ENCODE measurements around the gene SYNGR3.
A peak's percentile ranks its signal among the peaks of the same experiment; 100 is the strongest.

SYNGR3 gene

DNA sequence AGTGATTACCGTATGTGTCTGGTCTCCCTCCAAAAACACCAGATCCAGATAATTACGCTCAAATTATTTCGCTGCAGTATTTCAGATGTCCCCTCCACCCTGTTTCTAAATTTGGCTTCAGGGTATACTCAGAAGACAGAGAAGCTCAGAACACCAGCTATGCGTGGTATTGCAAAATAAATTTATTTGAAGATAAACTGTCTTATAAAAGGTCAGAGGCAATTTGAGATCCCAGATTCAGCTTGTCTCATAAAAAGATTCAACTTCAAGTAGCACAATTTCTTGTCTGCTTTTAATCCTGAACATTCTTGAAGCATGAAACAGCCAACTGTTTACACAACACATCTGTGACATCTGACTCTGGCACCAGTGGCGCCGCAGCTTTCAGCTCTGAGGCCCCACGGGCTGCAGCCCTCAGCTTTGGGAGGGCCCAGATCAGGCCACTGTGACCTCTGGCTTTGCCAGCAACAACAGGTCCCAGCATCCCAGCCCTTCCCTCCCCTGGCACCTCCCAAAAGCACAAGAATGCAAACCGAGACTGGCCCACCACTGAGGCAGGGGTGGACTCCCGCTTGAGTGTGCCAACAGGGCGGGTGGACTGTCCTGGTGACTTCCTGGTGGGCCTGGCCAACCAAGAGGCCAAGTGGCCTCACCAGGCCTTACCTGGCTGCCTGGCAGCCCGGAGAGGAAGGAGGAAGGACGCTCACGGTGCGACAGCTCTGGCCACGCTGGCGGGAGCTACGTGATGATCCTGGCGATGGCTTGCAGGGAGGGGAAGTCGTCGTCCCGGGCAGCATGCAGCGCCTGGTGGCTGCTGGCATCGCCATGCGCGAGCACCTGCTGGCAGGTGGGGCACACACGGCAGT lies 8.0 kb downstream of the SYNGR3 start:
- no peak for DNase-seq

DNA sequence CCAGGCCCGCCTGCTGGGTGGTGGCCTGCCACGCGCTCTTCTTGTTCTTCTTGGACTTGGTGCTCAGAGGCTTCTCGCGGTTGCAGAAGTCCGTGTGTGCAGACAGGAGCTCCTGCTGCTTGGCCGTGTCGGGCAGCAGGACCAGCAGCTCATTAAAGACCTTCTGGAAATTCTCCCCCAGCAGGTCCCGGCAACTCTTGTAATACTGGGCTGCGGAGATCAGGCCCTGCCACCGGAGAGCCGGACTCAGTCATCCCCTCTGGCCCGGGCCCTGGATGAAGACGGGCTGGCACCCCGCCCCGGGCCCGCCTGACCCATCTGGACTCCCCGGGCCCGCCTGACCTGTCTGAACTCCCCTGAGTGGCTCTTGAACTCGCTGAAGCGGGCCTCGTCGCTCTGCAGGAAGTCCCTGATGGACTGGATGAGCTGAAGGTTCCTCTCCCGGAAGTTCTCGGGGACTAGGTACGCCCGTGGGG lies 8.6 kb downstream of the SYNGR3 start:
- DNase-seq: no peak

DNA sequence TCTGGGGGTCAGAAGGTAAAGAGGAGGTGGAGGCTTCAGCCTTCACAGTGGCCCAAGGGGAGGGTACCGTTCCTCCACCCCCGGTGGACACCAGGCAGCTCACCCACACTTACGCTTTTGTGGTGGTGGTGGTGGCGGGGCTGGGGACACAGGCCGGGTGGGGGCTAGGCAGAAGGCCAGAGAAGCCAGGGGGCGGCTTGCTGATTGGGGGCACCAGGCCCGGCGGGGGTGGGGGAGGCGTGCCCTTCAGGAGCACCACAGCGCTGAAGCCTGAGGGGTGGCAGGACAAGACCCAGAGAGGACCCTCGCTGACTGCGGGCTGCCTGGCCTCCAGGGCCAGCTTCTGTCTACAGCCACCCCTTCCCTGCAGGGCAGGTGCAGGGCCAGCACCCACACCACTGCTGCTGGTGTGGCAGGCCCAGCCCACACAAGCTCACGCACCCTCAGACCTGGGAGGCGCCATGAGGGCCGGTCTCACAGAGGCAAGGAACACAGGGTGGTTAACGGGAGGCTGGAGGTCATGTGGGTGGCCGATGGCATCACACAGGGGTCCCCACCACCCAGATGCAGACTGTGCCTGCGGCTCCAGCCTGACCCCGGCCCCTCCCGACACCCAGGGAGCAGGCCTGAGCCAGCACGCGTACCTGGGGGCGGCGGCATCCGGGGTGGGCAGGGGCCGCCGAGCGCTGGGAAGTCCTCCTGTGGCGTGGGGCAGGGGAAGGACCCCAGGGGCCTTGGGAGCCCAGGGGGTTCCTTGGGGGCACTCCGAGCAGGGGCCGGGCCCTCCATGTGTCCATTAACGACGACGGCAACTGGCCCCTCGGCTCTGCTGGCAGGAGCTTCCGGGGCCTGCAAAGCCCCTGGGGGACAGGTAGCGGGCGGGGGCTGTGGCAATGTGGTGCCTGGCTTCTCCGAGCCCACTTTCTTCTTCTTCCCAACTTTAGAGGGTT lies 9.4 kb downstream of the SYNGR3 start:
- DNase-seq: no peak

DNA sequence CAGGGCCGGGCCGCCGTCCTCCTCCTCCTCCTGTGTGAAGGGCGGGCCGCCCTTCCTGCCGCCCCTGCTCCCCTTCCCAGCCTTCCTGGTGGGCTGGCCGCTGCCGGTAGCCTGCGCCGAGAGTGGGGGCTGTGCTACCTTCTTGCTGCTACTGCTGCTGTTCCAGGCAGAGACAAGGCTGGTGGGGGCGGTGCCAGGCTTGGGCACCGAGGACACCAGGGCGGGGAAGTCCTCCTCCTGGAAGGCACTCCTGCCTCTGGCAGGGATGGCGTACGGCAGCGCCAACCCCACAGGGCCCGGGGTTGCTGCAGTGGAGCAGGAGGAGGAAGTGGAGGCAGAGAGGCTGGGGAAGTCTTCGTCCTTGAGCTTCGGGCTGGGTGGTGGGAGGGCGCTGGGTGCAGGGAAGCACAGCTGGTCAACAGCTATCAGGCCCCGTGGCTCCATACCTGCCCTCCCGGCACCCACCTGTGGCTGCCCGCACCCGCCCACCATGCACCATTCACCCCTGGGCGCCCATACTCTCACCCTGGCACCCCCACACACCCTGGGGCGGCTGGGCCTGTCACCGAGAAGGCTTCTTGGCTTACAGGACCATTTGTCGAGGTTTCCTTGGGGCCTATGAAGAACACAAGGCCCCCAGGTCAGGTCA lies 10.2 kb downstream of the SYNGR3 start:
- DNase-seq: no peak

DNA sequence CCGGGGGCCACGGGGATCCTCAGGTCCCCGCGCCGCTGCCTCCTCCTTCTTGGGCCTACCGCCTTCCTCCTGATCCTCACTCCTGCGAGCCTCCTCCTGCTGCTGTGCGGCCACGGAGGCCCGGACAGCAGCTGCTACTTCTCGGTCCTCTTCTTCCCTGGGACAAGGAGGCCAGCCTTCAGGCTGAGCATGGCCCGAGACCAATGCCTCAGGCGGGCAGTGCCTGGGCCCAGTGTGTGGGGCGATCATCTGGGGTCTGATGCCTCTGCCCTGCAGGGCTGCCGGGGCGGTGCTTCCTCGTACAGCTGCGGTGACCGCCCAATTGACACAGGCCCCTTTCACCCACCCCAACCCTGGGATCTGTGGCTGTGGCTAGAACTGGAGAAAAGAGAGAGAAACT lies 11.3 kb downstream of the SYNGR3 start:
- DNase-seq: no peak

DNA sequence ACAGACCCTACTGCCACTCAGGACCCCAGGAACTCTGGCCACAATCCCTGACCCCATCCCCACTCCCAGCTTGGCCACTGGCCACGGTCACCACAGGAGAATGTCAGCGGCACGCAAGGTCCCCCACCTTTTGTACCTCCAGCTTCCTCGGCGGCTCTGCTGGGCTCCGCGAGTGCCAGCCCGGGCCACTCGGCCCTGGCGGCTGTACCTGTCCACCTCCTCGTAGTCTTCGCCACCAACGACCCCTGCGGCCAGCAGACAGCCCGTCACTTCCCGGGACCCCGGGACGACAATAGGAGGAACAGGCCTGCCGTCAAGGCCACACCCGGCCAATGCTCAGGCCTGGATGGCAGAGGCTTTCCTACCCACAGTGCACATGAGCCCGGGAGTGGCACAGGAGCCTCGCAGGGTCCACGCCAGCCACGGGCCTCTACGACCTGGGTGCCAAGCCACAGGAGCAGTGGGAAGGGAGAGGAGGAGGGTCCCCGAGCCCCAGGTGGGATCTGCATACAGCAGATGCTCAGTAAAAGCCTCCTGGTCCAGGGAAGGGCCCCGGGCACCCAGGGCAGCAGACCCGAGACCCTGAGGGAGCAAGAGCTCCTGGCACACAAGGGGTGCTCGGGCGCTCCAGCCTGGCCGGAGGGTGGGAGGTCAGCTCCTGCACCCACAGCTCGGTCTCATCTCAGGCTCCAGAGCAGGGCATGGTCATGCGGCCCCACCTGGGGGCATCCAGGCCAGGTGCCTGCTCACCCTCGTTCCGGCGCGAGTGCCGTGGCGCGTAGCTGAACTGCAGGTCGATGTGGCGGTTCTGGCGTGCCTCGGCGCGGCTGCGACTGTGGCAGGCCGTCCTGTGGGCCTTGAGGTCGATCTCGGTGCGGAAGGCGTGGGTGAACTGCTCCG lies 11.9 kb downstream of the SYNGR3 start:
- DNase-seq: no peak

DNA sequence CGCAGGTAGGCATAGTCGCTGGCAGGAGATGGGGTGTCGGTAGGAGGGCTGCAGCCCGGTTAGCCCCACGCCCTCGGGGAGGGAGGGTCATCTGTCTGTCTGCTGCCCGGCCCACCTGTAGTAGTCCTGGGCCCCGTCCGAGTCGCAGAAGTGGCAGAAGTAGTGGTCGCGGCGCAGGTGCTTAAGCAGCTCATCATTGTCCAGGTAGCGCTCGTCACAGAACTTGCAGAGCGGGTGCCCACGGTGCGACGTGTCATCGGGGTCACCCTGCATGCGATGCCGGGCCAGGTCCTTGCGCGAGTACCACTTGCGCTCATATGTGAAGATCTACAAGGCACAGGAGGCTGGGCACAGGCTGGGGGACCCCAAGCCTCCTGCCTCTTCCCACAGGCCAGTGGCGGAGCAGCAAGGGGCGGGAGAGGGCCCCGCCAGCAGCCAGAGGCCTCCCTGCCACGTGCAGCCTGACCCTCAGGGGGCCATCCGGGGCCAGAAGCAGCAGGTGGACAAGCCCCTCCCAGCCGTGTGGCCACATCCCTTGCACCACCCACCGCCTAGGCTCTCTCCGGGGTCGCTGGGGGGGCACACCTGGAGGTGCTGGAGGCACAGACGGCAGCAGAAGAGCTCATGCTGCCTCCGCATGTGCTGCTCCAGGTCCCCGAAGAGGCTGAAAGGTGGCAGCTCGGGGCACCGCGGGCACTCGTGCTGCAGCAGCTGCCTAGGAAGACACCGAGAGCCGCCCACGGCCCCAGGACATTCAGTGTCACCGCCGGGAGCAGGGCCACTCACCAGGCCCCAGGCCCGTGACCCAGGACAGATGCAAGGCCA lies 12.8 kb downstream of the SYNGR3 start:
- no peak for DNase-seq

DNA sequence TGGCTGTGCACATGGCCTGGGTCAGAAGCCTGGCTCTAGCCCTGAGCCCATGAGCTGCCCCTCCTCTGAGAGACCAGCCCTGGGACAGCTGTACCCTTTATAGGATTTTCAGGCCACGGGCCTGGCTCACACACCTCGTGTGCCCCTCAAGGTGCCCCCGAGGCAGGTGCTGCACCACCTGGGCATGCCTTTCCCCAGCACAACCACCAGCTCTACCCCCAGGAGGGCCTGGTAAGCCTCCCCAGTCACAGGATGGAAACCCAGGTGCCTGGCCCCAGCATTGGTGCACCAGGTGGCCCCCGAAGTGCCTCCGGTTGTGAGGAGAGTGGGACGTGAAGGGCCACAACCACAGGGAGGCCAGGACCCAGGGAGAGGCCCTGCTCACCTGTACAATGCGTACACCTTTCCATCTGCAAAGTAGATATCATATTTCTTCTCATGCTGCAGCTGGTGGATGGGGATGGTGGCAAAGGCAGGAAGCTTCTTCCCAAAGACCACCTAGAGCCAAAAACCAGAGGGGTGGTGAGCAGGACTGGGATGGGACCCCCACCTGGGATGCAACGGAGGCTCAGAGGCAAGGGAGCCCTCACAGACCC lies 13.6 kb downstream of the SYNGR3 start:
- DNase-seq: no peak

DNA sequence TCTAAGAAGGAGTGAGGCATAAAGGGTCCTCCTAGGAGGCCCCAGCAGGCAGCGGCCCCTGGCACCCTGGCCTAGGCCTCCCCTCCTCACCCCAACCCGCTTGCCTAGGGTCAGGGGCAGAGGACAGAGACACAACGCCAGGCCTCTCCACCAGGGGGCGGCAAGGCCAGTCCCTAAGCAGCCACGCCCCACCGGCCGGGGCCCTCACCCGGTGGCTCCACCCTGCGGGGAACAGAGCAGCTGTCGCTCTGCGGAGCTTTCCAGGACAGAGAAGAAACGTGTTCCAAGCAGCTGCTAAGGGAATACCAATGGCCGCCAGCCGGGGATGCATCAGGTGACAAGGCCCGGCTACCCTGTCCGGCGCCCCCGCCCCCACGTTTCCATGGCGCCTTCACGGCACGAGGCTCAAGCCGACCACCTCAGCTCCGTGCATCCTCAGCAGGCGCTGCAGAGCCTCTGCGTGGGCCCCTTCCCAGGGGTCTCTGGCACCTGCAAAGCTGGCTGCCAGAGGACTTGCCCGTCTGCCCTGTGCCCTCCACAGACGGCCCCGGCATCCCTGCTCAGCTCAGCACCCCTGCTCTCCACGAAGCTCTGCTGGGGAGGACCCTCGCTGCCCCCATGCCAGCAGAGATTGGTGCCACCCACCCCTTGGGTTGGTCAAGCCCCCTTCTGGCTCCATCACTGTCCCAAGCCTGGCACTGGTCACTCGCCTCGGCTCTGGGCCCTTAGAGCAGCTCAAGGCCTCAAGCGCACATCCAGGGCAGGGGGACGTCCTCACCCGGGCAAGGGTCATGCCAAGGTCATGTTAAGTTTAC lies 14.3 kb downstream of the SYNGR3 start:
- peak; percentile 91 for DNase-seq

DNA sequence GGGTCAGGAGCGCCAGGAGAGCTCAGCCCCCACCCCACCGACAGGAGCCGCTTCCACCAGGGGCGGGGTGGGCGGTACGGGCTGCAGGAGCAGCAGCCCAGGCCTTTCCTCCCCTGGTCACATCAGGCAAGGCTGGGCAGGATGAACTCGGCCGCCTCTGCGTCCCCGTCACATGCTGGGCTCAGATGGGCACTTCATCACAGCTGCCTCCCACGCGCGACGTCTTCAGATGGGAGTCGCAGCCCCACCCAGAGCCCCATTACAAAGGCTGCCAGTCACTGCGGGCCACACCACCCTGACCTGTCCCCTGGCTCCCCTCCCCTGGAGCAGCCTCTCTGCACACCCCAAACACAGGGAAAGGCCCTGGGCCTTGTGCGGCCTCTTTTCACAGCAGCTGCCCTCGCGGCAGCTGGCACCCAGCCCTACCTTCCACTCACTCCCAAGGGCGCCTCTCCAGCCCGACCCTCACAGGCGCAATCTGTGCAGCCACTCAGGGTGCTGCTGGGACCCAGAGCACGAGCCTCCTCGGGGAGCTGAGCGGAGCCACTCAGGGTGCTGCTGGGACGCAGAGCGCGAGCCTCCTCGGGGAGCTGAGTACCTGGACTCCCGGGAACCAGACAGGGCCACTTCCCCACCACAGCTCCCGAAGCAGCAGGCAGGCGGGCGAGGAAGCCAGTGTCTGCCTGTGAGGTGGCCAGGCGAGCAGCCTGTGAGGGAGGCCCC lies 15.2 kb downstream of the SYNGR3 start:
- DNase-seq: peak; percentile 43

DNA sequence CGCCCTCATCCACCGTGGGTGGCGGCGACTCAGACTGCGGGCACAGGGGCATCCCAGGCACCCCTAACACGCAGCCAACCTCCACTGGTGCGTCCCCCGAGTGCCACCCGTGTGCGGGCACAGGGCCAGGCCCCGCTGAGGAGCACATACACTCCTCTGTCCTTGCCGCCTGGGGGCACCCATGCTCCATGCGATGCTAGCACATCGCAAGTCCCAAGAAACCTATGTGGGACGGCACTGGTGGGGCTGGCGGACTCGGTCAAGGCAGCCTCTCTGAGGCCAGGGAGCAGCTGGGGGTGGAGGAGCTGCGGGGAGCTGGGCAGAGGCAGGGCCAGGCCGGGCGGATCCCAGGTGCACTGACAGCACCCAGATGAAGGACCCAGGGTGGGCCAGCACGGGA lies 15.9 kb downstream of the SYNGR3 start:
- DNase-seq: no peak

DNA sequence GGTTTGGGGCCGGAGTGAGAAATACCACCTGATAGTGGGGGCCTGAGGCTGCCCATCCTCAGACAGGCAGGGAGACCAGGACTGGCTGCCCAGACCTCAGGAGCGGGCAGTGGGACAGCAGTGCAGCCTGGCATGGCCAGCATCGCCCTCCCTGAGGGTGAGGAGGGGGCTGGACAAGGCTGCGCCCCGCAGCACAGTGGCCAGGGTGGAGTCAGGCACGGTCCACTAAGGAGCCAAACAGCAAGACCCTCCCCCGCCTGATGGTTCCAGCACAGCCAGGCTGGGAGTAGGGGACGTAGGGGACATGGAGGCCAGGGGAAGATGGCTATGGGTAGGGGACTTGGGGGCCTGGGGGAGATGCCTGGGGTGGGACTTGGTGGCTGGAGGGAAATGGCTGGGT lies 16.5 kb downstream of the SYNGR3 start:
- DNase-seq: no peak

DNA sequence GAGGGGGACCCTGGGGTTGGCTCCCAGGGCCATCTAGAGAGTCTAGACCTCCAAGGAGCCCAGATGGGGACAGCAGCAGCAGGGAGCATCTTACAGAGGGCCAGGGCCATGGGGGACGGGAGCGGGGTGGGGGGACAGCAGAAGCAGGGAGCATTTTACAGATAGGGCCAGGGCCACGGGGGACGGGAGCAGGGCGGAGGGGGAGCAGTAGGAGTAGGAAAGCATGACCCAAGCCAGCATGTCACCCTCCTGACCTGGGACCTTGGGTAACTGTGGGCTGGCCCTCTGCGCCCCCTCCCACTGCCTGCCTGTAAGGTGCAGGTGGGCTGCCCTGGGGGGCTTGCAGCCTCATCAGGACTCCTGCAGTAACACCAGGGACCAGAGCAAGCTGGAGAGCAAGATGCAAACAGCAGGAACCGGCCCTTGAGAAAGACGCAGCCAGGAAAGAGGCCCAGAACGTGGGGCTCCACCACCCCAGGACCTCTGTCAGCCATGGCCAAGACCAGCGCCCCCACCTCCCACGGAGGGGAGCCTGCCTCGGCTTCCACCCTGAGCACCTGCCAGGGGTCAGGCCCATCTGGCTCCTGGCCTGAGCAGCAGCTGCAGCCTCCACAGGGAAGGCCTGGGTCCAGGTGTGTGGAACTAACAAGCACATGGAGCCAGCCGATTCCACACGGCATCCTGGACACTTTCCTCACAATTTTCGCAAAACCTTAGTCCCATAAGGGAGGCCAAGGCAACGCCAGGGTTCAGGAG lies 17.5 kb downstream of the SYNGR3 start:
- no peak for DNase-seq

DNA sequence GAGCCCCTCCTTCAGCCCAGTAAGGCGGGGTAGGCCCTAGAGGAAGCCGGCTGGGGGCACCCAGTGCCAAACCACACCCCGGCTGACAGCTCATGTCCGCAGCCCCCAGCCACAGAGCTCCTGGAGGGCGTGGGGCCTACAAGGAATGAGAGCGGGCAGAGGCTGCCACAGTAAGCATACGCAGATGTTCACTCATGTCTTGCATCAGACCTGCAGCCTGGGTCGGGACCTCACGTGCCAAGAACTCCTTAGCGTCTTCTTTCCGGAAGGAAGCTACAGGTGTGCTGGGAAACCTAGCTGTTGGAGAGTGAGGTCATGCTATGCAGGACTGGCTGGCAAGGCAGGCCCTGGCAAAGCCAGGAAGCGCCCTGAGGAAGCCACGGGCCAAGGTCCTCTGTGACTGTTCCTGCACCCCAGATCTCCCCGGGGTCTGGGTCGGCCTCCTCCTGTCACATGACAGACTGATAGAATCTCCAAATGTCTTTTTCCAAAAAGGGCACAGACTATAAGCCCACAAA lies 18.3 kb downstream of the SYNGR3 start:
- DNase-seq: no peak

DNA sequence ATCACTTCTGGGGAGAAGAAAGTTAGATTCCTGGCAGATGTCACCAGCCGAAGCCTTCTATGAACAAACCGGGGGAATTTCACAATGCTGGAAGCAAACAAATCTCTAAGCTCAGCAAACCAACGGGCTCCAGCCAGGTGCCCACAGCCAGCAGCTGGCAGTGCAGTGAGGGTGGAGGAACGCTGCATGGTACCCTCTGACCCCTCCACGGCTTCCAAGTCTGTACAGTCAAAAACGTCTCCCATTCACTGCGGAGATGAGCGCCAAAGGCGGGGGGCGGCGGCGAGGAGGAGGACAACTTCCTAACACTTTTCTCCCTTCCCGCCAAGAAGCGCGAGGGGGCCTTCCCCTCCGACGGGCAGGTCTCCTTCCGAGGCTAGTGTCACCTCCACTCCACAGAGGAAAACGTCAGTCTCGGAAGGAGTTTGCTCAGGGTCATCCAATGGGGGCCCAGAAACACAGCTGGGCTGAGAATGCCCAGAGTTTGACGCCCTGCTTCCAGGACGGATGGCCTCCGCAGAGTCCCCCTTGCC lies 18.9 kb downstream of the SYNGR3 start:
- no peak for DNase-seq

DNA sequence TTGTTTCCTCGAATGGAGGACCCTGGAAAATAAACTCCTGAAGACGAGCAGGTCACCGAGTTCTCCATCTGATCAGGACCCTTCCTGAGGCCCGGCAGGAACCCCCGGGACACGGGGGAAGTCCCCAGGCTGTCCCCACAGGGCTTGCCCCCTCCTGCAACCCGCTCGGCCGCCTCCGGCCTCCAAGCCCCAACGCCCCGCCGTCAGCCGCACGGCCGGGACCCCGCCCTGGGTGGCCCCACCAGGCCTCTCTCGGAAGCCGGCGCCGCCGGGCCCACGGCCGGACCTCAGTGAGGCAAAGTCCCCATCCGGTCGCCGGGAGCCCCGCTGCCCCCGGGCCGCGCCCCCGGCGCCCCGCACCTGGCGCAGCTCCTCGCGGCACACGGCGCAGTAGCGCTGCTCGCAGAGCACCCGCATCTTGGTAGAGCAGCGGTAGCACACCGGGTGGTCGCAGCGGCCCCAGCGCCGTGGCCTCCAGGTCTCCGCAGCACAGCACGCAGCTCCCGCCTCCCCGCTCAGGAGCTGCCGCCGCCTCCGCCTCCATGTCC lies 19.5 kb downstream of the SYNGR3 start:
- no peak for DNase-seq

DNA sequence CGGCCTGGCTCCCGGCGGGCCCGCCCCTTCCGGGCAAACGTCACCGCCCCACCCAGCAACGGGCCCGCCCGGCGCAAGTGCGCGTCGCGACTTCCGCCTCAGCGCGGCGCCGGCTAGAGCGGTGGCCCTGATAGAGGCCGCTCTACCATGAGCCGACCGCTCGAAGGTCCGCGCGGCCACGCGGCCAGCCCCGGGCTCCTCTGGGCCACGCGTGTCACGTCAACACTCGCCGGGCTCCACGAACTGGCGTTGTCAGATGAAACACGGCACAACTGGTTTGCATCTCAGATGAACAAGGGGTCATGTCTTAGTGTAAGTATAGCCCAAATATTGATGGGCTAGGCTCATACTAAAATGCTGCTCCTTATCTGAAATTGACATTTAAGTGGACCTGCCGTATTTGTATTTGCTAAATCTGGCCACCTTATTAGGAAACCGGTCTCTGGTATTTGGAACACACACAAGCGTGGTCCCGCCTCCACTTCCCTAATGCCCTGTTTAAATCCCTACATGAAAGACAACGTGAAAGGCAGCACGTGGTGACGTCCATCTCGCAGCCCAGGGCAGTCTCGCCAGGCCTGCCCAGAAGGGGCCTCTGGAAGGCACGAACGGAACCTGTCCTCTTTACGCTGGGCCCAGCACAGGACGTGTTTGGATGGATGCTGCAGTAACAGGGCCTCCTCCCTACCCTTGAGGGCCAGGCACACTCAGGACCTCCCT lies 20.2 kb downstream of the SYNGR3 start, which contains the start of gene ZNF598:
Gene ZNF598 (minus strand): TSS at position 31 of the 720 bp plus-strand sequence.
- peak; percentile 85 for DNase-seq

All from NCI-H1436 (cell line).